PC-3 (cell line): Measurements from ENCODE around the gene HNF4A.

ENCODE experiments used
- EZH2 ChIP-seq: fragments of 300-600 bp; sonication (generic); IDR thresholded peaks from one replicate; pipeline ENCODE4 v1.6.1; 2017; ENCODE audit warnings: antibody characterized with exemption, mild to moderate bottlenecking, low read length; ENCODE audit not compliant: unreplicated experiment
- EZH2phosphoT487 ChIP-seq: fragments of 300-600 bp; sonication (generic); IDR thresholded peaks from 2 replicates; pipeline ENCODE4 v1.6.1; 2018; ENCODE audit warnings: mild to moderate bottlenecking, antibody characterized with exemption, low read length, borderline replicate concordance
- TF ChIP-seq, protein P1 (sequence below): fragments of 300-600 bp; sonication (generic); conservative IDR thresholded peaks from 2 replicates; pipeline ENCODE4 v1.5.1; 2017; ENCODE audit warnings: antibody characterized with exemption, low read depth, mild to moderate bottlenecking, low read length

DNA sequence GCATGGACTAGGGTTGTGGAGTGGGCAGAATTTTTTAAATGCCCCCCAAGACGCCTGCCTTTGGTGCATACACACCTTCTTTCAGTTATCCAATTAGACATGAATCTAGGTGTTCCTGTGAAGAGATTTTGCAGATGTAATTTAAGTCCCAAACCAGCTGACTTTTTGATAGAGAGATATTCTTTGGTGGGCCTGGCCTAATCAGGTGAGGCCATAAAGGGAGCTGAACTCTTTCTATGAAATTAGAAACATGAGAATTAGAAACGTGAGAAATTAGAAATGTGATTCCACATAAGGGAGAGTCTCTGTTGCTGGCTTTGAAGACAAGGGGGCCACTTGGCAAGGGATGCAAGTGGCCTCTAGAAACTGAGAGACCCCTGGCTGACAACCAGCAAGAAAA is 83.8 kb downstream of the HNF4A start:
- TF ChIP-seq, protein P1, sequence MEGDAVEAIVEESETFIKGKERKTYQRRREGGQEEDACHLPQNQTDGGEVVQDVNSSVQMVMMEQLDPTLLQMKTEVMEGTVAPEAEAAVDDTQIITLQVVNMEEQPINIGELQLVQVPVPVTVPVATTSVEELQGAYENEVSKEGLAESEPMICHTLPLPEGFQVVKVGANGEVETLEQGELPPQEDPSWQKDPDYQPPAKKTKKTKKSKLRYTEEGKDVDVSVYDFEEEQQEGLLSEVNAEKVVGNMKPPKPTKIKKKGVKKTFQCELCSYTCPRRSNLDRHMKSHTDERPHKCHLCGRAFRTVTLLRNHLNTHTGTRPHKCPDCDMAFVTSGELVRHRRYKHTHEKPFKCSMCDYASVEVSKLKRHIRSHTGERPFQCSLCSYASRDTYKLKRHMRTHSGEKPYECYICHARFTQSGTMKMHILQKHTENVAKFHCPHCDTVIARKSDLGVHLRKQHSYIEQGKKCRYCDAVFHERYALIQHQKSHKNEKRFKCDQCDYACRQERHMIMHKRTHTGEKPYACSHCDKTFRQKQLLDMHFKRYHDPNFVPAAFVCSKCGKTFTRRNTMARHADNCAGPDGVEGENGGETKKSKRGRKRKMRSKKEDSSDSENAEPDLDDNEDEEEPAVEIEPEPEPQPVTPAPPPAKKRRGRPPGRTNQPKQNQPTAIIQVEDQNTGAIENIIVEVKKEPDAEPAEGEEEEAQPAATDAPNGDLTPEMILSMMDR, result no peak
- TF ChIP-seq EZH2 (no peak), EZH2phosphoT487 (no peak)
